Measurements from ENCODE around the gene RAB33B. TPM values are rescaled to one million over a fixed set of nuclear protein-coding genes. Genes with fewer than 3 reads are reported as not detected.
A peak's percentile ranks its signal among the peaks of the same experiment; 100 is the strongest.

Gene RAB33B
- total RNA-seq, 1 experiment from 2014 or later, result 4.5 TPM

DNA sequence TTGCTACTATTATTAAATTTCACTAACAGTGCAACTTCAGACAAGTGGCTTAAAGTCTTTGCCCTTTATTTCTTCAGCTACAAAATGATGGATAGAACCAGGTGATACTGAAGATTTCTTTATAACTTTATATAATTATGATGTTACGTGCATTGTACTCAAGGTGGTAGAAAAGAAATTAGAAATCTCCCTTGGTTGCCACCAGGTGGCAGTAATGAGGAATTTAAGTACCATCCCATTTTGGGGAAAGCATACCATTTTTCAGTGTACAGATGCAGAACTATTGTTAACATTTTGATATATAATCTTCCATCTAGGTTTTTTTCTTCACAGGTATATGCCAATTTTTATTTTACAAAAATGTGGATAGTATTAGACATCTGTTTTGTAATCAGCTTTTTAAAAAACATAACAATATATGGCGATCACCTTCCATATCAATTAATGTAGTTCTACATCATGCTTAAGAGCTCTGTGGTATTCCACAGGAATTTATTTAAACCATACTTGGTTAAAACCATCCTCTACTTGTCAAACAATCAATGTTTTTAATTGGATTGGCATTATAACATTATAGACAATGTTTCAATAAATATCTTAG lies 37.7 kb upstream of the RAB33B start:
- no peaks in the 10 kb centered on the region for H3K9me3 ChIP-seq (ENCODE audit: control insufficient read depth, insufficient read depth, low read depth, low read length)
- in situ Hi-C loops (cut with HindIII; ENCODE audit: low pct_unique_long_range_greater_than_20kb, low sequenced_read_pairs), result no loop called here
- no peaks in the 10 kb centered on the region for H3K4me1 ChIP-seq (ENCODE audit: control insufficient read depth, insufficient read depth, low read length)
- ChIA-PET CTCF (no interaction called here), POLR2A (no interaction called here)
- BruUV-seq (replicated peaks), result no TSS peak
- DNase-seq (ENCODE audit: low read depth, low spot score) (no peak), ATAC-seq (no peak)
- no peak for TF ChIP-seq TCF7L2 (IDR thresholded peaks at IDR 0.05; ENCODE audit: low read depth, low read length)
- TF ChIP-seq SIN3A (IDR thresholded peaks at IDR 0.05; ENCODE audit: borderline replicate concordance, insufficient read depth, low read depth, low read length), result no peak
- TF ChIP-seq, protein P1, sequence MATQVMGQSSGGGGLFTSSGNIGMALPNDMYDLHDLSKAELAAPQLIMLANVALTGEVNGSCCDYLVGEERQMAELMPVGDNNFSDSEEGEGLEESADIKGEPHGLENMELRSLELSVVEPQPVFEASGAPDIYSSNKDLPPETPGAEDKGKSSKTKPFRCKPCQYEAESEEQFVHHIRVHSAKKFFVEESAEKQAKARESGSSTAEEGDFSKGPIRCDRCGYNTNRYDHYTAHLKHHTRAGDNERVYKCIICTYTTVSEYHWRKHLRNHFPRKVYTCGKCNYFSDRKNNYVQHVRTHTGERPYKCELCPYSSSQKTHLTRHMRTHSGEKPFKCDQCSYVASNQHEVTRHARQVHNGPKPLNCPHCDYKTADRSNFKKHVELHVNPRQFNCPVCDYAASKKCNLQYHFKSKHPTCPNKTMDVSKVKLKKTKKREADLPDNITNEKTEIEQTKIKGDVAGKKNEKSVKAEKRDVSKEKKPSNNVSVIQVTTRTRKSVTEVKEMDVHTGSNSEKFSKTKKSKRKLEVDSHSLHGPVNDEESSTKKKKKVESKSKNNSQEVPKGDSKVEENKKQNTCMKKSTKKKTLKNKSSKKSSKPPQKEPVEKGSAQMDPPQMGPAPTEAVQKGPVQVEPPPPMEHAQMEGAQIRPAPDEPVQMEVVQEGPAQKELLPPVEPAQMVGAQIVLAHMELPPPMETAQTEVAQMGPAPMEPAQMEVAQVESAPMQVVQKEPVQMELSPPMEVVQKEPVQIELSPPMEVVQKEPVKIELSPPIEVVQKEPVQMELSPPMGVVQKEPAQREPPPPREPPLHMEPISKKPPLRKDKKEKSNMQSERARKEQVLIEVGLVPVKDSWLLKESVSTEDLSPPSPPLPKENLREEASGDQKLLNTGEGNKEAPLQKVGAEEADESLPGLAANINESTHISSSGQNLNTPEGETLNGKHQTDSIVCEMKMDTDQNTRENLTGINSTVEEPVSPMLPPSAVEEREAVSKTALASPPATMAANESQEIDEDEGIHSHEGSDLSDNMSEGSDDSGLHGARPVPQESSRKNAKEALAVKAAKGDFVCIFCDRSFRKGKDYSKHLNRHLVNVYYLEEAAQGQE (IDR thresholded peaks at IDR 0.05; ENCODE audit: insufficient read depth in 1 of 2, low read depth in 2 of 2, low read length in 1 of 2), result no peak
- TF ChIP-seq, protein P2, sequence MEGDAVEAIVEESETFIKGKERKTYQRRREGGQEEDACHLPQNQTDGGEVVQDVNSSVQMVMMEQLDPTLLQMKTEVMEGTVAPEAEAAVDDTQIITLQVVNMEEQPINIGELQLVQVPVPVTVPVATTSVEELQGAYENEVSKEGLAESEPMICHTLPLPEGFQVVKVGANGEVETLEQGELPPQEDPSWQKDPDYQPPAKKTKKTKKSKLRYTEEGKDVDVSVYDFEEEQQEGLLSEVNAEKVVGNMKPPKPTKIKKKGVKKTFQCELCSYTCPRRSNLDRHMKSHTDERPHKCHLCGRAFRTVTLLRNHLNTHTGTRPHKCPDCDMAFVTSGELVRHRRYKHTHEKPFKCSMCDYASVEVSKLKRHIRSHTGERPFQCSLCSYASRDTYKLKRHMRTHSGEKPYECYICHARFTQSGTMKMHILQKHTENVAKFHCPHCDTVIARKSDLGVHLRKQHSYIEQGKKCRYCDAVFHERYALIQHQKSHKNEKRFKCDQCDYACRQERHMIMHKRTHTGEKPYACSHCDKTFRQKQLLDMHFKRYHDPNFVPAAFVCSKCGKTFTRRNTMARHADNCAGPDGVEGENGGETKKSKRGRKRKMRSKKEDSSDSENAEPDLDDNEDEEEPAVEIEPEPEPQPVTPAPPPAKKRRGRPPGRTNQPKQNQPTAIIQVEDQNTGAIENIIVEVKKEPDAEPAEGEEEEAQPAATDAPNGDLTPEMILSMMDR (IDR thresholded peaks at IDR 0.05), result peak; percentile 69; the same call in 1 of the 2 replicates
- TF ChIP-seq POLR2AphosphoS5 (IDR thresholded peaks at IDR 0.05; ENCODE audit: low read depth, low read length), result no peak
- H3K27ac ChIP-seq (ENCODE audit: low read length), result no peak overlapping the region
- intact Hi-C loops (cut with micrococcal nuclease; ENCODE audit: unreplicated experiment), result no loop called here
- H3K36me3 ChIP-seq (ENCODE audit: control insufficient read depth, insufficient read depth, low read length), result no peaks in the 10 kb centered on the region
- H3K27me3 ChIP-seq (ENCODE audit: control insufficient read depth, insufficient read depth, low read length), result no peaks in the 10 kb centered on the region
- H3K4me3 ChIP-seq (ENCODE audit: low read depth in 2 of 2, low read length in 2 of 2), result no peak overlapping the region

DNA sequence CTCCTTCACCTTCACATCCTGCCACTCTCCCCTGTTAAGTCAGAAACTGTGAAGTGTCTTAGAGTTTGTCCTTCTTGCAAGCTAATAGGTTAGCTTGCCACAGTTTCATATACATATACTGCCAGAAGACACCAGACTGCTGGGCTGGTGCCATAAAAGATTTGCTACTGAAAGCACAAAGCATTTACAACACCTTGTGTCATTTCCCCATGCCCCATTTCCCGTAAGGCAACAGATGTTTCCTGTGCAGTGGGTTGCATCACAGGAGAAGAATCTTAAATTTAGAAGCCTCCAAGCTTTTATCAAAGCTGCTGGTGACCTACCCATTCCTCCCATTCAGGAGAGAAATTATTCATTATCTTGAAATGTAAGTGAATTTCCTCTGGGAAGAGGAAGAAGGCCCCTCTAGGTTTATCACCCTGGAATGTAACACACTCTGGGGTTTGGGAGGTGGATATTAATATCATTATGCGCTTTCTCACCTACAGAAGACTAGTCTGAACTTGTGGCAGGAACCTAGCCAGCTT lies 34.5 kb upstream of the RAB33B start:
- Histone ChIP-seq H3K36me3 (ENCODE audit: control insufficient read depth, insufficient read depth, low read length) (no peaks in the 10 kb centered on the region), H3K27ac (ENCODE audit: low read length) (no peak overlapping the region), H3K4me1 (ENCODE audit: control insufficient read depth, insufficient read depth, low read length) (no peaks in the 10 kb centered on the region), H3K27me3 (ENCODE audit: control insufficient read depth, insufficient read depth, low read length) (no peaks in the 10 kb centered on the region), H3K9me3 (ENCODE audit: control insufficient read depth, insufficient read depth, low read depth, low read length) (no peaks in the 10 kb centered on the region), H3K4me3 (ENCODE audit: low read depth in 2 of 2, low read length in 2 of 2) (no peak overlapping the region)
- no peak for ATAC-seq
- ChIA-PET CTCF (no interaction called here), POLR2A (no interaction called here)
- intact Hi-C loops (cut with micrococcal nuclease; ENCODE audit: unreplicated experiment) (no loop called here), in situ Hi-C loops (cut with HindIII; ENCODE audit: low pct_unique_long_range_greater_than_20kb, low sequenced_read_pairs) (no loop called here)
- TF ChIP-seq SIN3A (IDR thresholded peaks at IDR 0.05; ENCODE audit: borderline replicate concordance, insufficient read depth, low read depth, low read length), result no peak
- TF ChIP-seq TCF7L2 (IDR thresholded peaks at IDR 0.05; ENCODE audit: low read depth, low read length), result no peak
- no peak for TF ChIP-seq POLR2AphosphoS5 (IDR thresholded peaks at IDR 0.05; ENCODE audit: low read depth, low read length)
- TF ChIP-seq, protein P2 (IDR thresholded peaks at IDR 0.05), result no peak
- TF ChIP-seq, protein P1 (IDR thresholded peaks at IDR 0.05; ENCODE audit: insufficient read depth in 1 of 2, low read depth in 2 of 2, low read length in 1 of 2), result no peak
- no TSS peak for BruUV-seq (replicated peaks)
- no peak for DNase-seq (ENCODE audit: low read depth, low spot score)

All from Panc1 (cell line).